HG03571 (cell line): ENCODE results near the gene DUS4L.
"Not testable (repeated sequence)": the region's sequence is repeated elsewhere in the genome, so short reads cannot be mapped to it uniquely, and the experiment has no call there.

Experiments used
- ATAC-seq: cut with Tn5 transposase; IDR thresholded peaks from one replicate; pipeline ENCODE4 v1.9.1; 2021; ENCODE audit not compliant: unreplicated experiment

DUS4L gene

GRCh38 chr7:107563775-107564552 is at the start of gene DUS4L, which contains the start of gene COG5:
Gene DUS4L (plus strand): TSS chr7:107563971. CDS start chr7:107567071, 3,100 bp downstream.
Gene COG5 (minus strand): TSS chr7:107563920. CDS start chr7:107563896, 24 bp downstream.
- peak; percentile 94 for ATAC-seq

- no peak for ATAC-seq
Observed at GRCh38 chr7:107526672-107527071, 37.1 kb upstream of the DUS4L start.

GRCh38 chr7:107527196-107527595 is 36.6 kb upstream of the DUS4L start:
- ATAC-seq: no peak

GRCh38 chr7:107528461-107528860 is 35.3 kb upstream of the DUS4L start:
- no peak for ATAC-seq

GRCh38 chr7:107530751-107531150 is 33.0 kb upstream of the DUS4L start:
- ATAC-seq: no peak

- ATAC-seq: no peak
Observed at GRCh38 chr7:107534139-107534538, 29.6 kb upstream of the DUS4L start.

GRCh38 chr7:107537228-107537627 is 26.5 kb upstream of the DUS4L start:
- ATAC-seq: not testable (repeated sequence)

- no peak for ATAC-seq
Observed at GRCh38 chr7:107538001-107538400, 25.8 kb upstream of the DUS4L start.

GRCh38 chr7:107543338-107543993 is 20.3 kb upstream of the DUS4L start:
- no peak for ATAC-seq

GRCh38 chr7:107544848-107545591 is 18.8 kb upstream of the DUS4L start:
- ATAC-seq: no peak

- ATAC-seq: no peak
Observed at GRCh38 chr7:107551936-107552335, 11.8 kb upstream of the DUS4L start.

- no peak for ATAC-seq
Observed at GRCh38 chr7:107555893-107556292, 7.9 kb upstream of the DUS4L start.

- no peak for ATAC-seq
Observed at GRCh38 chr7:107559864-107560263, 3.9 kb upstream of the DUS4L start.

GRCh38 chr7:107560898-107561516 is 2.8 kb upstream of the DUS4L start:
- ATAC-seq: no peak

GRCh38 chr7:107563081-107563774 is 543 bp upstream of the DUS4L start:
- ATAC-seq: peak; percentile 46

GRCh38 chr7:107564553-107565298 is 955 bp downstream of the DUS4L start:
- peak; percentile 1 for ATAC-seq

GRCh38 chr7:107570298-107570697 is 6.5 kb downstream of the DUS4L start:
- ATAC-seq: no peak

GRCh38 chr7:107573537-107573936 is 9.8 kb downstream of the DUS4L start:
- no peak for ATAC-seq

GRCh38 chr7:107579554-107579884 is 15.7 kb downstream of the DUS4L start:
- no peak for ATAC-seq
